ENCODE results near the gene FIBP. TPM values are rescaled to one million over a fixed set of nuclear protein-coding genes. Genes with fewer than 3 reads are reported as not detected.
"Not testable (repeated sequence)": the region's sequence is repeated elsewhere in the genome, so short reads cannot be mapped to it uniquely, and the experiment has no call there.

Gene FIBP
- total RNA-seq, 1 donor from 2014 or later: 44.0 TPM

GRCh38 chr11:65851811-65852507, 36.3 kb downstream of the FIBP start:
- H3K4me3 ChIP-seq: no peak overlapping the region
- H3K36me3 ChIP-seq: peaks cover 48% of the 10 kb centered on the region
- TF ChIP-seq, protein P1, sequence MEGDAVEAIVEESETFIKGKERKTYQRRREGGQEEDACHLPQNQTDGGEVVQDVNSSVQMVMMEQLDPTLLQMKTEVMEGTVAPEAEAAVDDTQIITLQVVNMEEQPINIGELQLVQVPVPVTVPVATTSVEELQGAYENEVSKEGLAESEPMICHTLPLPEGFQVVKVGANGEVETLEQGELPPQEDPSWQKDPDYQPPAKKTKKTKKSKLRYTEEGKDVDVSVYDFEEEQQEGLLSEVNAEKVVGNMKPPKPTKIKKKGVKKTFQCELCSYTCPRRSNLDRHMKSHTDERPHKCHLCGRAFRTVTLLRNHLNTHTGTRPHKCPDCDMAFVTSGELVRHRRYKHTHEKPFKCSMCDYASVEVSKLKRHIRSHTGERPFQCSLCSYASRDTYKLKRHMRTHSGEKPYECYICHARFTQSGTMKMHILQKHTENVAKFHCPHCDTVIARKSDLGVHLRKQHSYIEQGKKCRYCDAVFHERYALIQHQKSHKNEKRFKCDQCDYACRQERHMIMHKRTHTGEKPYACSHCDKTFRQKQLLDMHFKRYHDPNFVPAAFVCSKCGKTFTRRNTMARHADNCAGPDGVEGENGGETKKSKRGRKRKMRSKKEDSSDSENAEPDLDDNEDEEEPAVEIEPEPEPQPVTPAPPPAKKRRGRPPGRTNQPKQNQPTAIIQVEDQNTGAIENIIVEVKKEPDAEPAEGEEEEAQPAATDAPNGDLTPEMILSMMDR (IDR thresholded peaks at IDR 0.05): no peak
- H3K4me1 ChIP-seq: peaks cover 18% of the 10 kb centered on the region
- peaks cover 3% of the 10 kb centered on the region for H3K9me3 ChIP-seq
- no peak overlapping the region for H3K27ac ChIP-seq
- intact Hi-C loops (cut with DNase I): no loop called here
- H3K27me3 ChIP-seq (ENCODE audit: low read depth): no peaks in the 10 kb centered on the region
- DNase-seq: no peak
- no peak for ATAC-seq

DNA sequence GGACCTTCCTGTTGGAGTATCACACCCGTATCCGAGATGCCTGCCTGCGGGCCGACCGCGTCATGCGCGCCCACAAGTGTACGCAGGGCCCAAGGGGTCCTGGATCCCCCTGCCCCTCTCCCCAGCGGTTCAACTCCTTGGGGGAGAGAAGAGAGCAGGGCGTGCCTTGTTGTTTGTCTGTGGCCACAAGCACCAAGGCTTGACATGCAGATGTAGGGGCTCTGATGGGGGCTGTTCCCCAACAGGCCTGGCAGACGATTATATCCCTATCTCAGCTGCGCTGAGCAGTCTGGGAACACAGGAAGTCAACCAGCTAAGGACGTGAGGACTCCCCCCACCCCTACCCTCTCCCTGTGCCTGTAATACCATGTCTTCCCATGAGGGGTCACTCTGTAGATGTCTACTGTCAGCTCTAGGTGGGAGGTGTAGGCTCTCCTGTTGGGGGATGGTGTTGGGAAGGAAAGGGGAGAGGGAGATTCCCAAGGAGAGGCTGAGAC, 37.1 kb downstream of the FIBP start:
- TF ChIP-seq, protein P1 (IDR thresholded peaks at IDR 0.05): peak; percentile 33
- Histone ChIP-seq H3K36me3 (peaks cover 47% of the 10 kb centered on the region), H3K4me3 (no peak overlapping the region), H3K4me1 (peaks cover 11% of the 10 kb centered on the region), H3K27ac (no peak overlapping the region), H3K27me3 (ENCODE audit: low read depth) (no peaks in the 10 kb centered on the region), H3K9me3 (peaks cover 3% of the 10 kb centered on the region)
- DNase-seq: no peak
- intact Hi-C loops (cut with DNase I): no loop called here
- ATAC-seq: peak; percentile 7 to 9

GRCh38 chr11:65850217-65851082, 37.8 kb downstream of the FIBP start:
- no peak overlapping the region for H3K4me3 ChIP-seq
- H3K27me3 ChIP-seq (ENCODE audit: low read depth): no peaks in the 10 kb centered on the region
- H3K9me3 ChIP-seq: peaks cover 3% of the 10 kb centered on the region
- peaks cover 4% of the 10 kb centered on the region for H3K4me1 ChIP-seq
- H3K36me3 ChIP-seq: peaks cover 40% of the 10 kb centered on the region
- no peak overlapping the region for H3K27ac ChIP-seq
- intact Hi-C loops (cut with DNase I): no loop called here
- DNase-seq (no peak), ATAC-seq (peak; percentile 3 to 25)
- TF ChIP-seq, protein P1 (IDR thresholded peaks at IDR 0.05): no peak

DNA sequence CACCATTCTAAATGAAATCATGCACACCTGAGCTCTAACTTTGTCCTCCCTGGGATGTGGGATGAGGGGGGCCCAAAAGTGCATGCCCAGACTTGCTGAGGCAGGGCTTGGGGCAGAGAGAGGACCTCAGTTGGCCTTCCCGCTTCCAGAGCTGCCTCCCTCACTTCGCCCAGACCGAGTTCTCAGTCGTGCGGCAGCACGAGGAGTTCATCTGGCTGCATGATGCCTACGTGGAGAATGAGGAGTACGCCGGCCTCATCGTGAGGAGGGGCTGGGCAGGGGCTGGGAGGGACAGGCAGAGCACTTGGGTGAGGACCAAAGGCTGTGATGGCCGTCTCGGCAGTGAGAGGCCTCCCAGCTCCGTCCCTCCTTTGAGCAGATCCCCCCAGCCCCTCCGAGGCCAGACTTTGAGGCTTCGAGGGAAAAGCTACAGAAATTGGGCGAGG, 38.5 kb downstream of the FIBP start:
- no peak for DNase-seq
- H3K27me3 ChIP-seq (ENCODE audit: low read depth): no peaks in the 10 kb centered on the region
- no peak overlapping the region for H3K4me3 ChIP-seq
- H3K27ac ChIP-seq: no peak overlapping the region
- ATAC-seq: no peak
- peaks cover 3% of the 10 kb centered on the region for H3K9me3 ChIP-seq
- TF ChIP-seq, protein P1 (IDR thresholded peaks at IDR 0.05): no peak
- intact Hi-C loops (cut with DNase I): no loop called here
- H3K4me1 ChIP-seq: no peaks in the 10 kb centered on the region
- H3K36me3 ChIP-seq: peaks cover 33% of the 10 kb centered on the region

DNA sequence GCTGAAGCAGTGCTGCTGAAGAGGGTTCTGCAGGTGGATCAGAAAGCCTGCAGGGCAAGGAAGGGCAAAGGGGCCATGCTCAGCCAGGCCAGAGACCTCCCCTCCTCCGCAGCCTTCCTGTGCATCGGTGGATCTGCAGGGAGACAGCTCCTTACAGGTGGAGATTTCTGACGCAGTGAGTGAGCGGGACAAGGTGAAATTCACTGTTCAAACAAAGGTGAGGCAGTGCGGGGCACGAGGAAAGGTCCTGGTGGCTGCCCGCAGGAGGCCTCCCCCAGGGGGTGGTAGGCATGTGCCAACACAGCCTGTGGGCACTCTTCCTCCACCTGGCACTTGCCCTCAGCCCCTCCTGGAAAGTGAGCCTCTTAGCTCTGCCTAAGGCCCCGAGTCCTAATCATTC, 38.9 kb downstream of the FIBP start:
- no peaks in the 10 kb centered on the region for H3K4me1 ChIP-seq
- intact Hi-C loops (cut with DNase I): no loop called here
- H3K27me3 ChIP-seq (ENCODE audit: low read depth): no peaks in the 10 kb centered on the region
- peaks cover 3% of the 10 kb centered on the region for H3K9me3 ChIP-seq
- no peak overlapping the region for H3K27ac ChIP-seq
- ATAC-seq (peak in 1 of 2 donors; percentile 13), DNase-seq (no peak)
- no peak overlapping the region for H3K4me3 ChIP-seq
- peaks cover 29% of the 10 kb centered on the region for H3K36me3 ChIP-seq
- TF ChIP-seq, protein P1 (IDR thresholded peaks at IDR 0.05): no peak

GRCh38 chr11:65848693-65849092, 39.6 kb downstream of the FIBP start:
- DNase-seq; H3K27ac ChIP-seq; H3K27me3 ChIP-seq (ENCODE audit: low read depth); ATAC-seq; H3K4me1 ChIP-seq; intact Hi-C loops (cut with DNase I); H3K4me3 ChIP-seq; H3K9me3 ChIP-seq: not testable (repeated sequence)
- H3K36me3 ChIP-seq: peaks cover 22% of the 10 kb centered on the region
